GM21515 (cell line): ENCODE results near the gene OR4D9.
"Not testable (repeated sequence)": the region's sequence is repeated elsewhere in the genome, so short reads cannot be mapped to it uniquely, and the experiment has no call there.

Experiments used
- ATAC-seq: cut with Tn5 transposase; IDR thresholded peaks from one replicate; pipeline ENCODE4 v1.9.1; 2021; ENCODE audit not compliant: unreplicated experiment

Gene OR4D9

DNA sequence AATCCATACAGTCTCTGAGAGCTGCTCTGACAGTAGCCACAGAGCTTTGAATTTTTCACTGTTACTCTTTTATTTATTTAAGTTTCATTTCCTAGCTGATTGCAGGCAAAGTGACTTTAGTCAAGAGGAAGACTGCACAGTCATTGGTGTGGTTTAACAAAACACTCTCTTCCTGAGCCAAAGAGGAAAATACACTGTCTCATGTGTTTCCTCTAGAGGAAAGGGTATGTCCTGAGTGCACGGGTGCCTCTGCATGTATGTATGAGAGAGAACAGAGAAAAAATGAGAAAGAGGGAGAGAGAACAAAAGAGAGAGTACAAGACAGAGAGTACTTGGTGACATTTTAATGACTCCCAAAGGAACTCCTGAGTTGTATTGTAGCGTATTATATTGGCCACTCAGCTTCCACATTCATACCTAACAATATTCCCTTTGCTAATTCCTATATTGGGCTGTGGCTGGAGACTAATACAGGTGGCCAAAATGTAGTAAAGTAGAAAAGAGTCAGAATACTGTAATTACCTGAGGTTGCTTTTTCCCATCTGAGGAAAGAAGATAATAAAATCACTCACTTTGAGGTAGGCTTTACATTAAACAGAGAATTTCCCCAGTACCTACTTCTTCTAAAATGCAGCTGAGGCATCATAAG, at the start of gene OR4D9:
Gene OR4D9, plus strand, starts transcription at position 599 of the 649 bp plus-strand sequence. CDS start 3,374 bp downstream, outside the sequence.
- ATAC-seq, result no peak

DNA sequence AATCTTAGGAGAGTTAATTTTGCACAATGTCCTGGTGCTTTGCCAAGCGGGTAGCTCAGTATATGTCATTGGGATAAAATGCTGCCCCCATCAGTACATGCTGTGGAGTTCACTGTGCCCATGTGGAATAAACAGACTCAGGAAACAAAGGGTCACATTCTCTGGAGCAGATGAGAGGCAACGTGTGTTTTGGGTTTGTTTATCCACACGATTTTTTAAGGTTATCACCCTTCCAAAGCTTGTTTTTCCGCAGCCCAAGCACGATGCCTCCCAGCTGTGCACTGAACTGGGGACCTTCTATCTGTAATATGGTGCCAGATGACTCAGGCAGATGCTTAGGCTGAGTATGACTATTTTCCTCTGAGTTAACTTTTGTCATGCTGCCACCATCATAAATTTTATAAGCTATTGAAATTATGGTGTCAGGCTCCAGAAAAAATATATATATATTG, 48.1 kb upstream of the OR4D9 start:
- no peak for ATAC-seq

DNA sequence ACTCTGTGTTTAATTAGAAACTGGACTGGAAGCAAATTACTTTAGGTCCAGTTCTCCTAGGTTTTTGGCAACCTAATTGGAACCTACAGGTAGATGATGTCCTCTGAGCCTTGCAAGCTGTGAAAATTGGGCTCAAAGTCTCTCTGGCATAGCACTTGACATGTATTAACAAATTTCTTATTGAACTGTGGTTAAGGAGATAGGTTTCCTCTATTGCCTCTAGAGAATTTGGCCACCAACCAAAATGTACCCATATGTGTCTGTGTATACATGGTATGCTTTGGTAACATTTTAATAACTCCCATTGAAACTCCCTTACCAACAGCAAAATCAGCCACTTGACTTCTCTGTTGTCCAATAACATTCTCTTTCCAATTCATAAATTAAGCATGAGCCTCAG, 38.3 kb upstream of the OR4D9 start, which contains the start of gene OR4D10:
Gene OR4D10, plus strand, starts transcription at position 301 of the 400 bp plus-strand sequence. CDS start 4,115 bp downstream, outside the sequence.
- ATAC-seq, result no peak

DNA sequence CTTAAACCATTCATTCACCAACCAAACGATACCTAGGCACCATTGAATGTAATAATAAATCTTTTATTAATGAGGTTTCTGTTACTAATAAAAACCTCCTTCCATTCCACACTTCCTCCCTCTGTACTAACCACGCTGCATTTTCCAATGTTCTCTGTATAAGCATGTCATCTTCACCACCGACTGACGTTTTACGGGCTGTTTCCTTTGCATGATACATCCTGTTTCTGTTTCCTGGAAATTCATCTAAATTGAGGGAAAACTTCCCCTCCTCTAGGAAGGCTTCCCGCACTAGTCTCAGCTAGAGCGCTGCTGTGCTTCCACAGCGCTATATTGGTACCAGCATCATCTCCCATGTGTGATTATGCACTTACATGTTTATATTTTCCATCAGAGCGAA, 36.2 kb upstream of the OR4D9 start:
- no peak for ATAC-seq

DNA sequence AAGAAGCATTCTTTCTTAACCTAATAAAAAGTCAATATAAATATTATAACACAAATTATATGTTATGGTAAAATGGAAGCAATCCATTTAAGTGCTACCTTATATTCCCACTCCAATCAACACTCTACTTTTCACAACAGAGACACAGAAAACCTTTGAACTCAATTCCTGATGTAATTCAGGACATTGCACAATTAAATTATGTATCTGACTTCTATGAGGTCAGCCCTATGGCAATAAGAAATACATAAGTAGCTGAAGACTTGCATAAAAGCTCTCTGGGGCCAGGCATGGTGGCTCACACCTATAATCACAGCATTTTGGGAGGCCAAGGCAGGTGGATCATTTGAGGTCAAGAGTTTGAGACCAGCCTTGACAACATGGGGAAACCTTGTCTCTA, 31.4 kb upstream of the OR4D9 start:
- no peak for ATAC-seq

DNA sequence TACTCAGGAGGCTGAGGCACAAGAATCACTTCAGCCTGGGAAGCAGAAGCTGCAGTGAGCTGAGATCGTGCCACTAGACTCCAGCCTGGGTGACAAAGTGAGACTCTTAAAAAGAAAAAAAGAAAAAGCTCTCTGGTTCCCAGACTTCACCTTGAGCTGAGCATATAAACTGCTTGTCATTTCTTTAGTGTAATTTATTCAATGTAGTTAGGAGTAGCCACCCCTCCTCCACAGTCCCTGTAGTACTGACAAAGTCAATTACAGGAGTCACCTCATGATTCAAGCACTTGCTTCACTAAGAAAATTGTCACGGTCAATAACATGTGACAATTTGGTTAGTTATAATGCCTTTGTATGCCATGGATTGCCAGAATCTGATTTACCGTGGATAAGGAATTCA, 31.0 kb upstream of the OR4D9 start:
- no peak for ATAC-seq

DNA sequence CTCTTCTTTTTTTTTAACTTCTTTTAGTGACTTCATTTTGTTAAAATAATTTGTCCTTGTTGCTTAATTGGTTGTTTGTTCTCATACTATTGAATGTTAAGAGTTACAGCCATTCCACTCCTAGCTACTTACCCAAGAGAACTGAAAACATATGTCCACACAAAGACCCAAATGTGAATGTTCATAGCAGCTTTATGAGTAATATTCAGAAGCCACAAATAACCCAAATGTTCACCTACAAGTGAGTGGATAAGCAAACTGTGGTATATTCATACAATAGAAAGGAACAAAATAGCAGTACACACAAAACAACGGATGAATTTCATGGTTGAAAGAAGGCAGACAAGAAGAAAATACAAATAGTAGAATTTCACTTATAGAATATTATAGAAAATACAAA, 9.4 kb upstream of the OR4D9 start:
- no peak for ATAC-seq

DNA sequence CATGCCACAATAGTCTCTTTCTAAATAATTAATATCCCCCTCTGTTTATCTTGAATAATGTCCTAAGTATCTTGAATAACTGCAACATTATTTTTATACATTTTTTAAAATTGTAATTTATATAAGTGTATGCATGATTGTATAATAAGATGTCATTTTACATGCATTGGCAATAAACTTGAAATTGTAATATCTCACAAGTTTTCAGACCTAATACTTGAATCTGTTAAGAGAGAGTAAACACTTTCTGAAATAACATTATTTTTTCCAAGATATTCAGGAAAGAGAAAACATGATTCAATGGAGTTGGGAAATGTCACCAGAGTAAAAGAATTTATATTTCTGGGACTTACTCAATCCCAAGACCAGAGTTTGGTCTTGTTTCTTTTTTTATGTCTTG, 8.1 kb upstream of the OR4D9 start, which contains the start of gene OR4D11:
Gene OR4D11, plus strand, starts transcription at position 301 of the 400 bp plus-strand sequence. Its CDS starts 0 bp downstream, at position 301.
- ATAC-seq, result no peak

DNA sequence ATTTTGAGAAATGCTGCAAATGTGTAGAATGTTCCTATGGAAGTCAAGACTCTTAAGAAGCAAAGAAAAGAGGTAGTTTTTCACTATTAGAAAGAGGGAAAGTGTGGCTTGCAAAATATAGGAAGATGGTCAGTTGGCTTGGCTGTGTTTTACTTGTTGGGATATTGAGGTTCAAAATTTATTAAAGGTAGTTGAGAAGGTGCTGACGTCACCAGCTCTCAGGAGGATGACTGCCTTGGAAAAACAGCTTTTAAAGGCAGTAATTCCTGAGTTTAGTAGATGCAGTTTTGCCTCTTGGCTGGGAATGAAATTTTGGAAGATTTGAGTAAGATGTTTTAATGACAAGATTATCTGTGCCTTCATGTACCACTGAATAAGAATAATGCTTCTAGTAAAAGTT, 336 bp downstream of the OR4D9 start:
- ATAC-seq, result no peak

DNA sequence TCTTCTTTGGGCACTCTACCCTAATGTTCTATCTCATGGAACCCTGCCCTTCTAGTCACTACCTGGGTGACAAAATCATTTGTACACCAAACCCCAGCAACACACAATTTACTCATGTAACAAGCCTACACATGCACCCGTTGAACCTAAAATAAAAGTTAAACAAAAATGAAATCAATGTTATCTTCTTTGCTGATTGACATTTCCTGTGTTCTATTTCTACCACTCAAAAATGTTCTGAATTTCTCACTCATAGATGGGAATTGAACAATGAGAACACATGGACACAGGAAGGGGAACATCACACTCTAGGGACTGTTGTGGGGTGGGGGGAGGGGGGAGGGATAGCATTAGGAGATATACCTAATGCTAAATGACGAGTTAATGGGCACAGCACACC, 8.8 kb downstream of the OR4D9 start:
- ATAC-seq, result not testable (repeated sequence)

DNA sequence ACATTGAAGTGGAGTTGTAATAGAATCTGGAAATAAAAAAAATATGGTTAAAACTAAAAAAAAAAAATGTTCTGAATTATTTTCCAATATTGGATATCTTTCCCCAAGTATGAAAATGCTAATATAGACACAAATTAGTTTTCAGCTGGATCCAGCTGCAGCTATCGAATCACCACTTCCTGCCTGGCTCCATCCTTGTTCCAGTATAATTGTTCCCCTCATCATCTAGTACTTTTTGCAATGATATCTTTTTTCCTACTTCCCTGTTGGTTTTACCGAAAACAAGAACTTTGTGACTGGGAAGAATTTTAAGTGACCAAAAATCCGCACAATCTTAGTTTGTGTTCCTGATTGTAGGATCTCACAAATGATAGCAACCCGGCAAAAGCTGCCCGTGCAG, 9.4 kb downstream of the OR4D9 start:
- no peak for ATAC-seq

DNA sequence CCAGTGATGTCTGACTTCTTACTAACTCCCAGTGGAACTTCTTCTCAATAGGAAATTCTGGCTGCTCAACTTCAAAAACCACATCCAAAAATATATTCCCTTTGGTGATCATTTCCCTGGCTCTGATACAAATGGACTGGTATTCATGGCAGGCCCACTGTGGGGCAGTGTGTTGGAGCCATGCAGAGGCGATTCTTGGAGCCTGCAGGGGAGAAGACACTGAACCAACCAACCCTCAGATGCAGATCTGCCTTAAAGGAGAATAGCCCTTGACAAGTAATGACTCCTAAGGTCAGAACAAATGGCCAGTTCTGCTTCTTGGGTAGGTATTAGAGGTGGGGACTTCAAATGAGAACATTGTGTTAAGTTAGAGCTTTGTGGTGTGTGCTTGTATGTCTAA, 12.2 kb downstream of the OR4D9 start:
- no peak for ATAC-seq

DNA sequence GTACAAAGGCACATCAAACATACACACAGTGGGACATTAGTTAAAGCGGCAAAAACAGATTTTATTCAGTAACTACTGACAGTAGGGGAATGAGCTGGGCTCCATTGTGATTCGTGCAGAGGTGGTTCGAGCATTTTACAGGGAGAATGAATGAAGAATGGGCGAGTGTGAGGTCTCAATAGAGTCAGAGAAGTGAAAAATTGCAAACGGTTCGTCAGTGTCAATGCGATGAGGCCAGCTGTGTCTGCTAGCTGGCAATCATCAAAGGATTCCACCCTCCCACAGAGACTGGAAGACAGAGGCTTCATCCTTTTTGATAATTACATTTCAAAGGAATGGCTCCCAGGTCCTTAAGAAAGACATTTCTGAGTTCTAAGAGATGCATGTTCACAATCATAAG, 17.4 kb downstream of the OR4D9 start:
- ATAC-seq, result no peak

DNA sequence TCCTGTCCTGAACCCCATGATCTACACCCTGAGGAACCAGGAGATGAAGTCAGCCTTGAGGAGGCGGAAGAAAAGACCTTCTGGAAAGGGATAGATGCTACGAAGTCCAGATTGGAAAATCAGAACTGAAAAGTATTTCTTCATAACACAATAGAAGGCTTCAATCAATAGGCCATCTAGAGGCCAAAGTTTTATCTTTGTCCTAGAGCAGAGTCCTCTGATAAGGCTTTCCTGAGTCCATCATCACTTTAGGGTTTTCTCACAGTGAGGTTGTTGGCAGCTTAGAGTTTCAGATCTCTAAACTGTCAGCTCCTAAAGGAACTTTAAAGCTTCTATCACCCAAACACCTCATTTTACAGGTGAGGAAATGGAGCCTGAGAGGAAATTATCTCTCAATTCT, 21.3 kb downstream of the OR4D9 start:
- no peak for ATAC-seq

DNA sequence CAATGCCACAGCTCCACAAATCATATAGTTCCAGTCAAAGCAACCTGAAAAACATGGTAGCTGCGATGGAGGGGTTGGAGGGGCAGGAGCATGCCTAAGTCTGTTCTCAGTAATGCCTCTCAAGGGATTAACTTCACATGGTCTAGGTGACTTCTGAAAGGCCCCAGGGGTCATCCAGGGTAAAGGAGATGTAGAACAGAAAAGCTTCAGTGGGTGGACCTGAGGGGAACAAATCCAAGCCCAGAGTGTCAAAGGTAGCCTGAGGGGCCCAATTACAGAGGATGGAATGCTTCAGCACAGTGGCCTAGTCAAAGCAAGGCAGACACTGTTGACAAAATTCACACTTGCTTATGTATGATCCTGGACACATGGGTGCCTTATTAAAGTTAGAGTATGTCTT, 23.3 kb downstream of the OR4D9 start:
- ATAC-seq, result no peak

DNA sequence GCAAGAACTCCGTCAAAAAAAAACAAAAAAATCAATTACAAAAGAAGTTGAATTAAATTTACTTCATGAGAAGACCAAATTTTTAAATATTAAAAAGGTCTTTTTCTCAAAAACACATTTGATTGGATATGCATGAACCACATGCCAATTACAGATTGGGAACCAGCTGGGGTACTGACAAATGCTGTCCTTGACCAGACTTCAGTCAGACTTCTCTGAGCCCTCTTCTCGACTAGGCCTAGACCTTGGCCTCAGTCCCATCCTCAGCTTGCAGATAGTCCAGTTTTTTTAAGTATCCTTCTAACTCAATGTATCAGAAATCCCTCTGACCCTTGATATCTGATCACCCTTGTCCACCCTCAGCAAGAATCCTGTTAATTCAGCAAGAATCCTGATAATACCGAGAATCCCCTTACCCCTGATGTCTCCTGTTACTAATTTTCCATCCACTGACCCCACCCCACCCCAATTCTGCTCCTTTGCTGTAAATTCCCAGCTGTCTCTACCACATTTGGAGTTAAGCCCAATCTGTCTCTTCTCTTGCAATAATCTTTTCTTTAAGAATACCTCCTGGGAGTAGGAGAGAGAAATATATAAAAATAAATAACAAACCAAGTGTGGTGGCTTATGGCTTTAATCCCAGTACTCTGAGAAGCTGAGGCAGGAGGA, 30.9 kb downstream of the OR4D9 start:
- ATAC-seq, result no peak

DNA sequence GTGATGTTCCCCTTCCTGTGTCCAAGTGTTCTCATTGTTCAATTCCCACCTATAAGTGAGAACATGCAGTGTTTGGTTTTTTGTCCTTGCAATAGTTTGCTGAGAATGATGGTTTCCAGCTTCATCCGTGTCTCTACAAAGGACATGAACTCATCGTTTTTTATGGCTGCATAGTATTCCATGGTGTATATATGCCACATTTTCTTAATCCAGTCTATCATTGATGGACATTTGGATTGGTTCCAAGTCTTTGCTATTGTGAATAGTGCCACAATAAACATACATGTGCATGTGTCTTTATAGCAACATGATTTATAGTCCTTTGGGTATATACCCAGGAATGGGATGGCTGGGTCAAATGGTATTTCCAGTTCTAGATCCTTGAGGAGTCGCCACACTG, 32.4 kb downstream of the OR4D9 start:
- not testable (repeated sequence) for ATAC-seq

DNA sequence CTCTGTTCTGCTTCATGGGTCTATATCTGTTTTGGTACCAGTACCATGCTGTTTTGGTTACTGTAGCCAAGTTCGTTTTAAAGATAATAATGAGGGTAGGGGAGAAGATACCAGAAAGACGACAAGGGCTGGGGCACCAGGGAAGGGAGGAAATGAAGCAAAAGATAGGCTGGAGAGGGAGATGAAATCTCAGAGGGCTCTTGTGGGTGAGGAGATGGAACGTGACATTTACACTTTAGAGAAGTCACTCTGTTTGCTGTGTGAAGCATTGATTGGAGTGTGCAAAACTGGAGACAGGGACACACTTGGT, 33.5 kb downstream of the OR4D9 start:
- ATAC-seq, result no peak

DNA sequence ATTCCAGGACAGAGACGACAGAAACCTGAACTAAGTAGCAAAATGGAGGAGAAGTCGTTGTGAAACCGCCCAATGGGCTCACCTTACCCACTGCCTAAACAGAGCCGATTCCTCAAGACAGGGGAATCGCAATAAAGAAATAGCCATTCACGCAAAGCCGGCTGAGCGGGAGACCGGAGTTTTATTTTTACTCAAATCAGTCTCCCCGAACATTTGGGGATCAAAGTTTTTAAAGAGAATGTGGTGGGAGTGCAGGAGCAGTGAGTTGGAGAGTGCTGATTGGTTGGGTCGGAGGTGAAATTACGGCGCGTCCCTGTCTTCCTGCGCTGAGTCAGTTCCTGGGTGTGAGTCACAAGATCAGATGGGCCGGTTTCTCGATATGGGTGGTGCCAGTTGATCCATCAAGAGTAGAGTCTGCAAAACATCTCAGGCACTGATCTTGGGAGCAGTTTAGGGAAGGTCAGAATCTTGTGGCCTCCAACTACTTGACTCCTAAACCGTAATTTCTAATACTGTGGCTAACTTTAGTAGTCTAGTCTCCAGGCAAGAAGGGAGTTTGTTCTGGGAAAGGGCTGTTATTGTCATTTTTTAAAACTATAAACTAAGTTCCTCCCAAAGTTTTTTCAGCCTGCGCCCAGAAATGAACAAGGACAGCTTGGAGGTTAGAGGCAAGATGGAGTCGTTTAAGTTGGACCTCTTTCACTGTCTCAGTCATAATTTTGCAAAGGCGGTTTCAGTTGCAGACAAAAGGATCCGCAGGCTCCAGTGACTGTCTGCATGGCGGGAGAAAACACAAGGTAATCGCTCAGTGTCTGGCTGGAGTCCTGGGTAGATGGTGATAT, 34.1 kb downstream of the OR4D9 start:
- ATAC-seq, result no peak

DNA sequence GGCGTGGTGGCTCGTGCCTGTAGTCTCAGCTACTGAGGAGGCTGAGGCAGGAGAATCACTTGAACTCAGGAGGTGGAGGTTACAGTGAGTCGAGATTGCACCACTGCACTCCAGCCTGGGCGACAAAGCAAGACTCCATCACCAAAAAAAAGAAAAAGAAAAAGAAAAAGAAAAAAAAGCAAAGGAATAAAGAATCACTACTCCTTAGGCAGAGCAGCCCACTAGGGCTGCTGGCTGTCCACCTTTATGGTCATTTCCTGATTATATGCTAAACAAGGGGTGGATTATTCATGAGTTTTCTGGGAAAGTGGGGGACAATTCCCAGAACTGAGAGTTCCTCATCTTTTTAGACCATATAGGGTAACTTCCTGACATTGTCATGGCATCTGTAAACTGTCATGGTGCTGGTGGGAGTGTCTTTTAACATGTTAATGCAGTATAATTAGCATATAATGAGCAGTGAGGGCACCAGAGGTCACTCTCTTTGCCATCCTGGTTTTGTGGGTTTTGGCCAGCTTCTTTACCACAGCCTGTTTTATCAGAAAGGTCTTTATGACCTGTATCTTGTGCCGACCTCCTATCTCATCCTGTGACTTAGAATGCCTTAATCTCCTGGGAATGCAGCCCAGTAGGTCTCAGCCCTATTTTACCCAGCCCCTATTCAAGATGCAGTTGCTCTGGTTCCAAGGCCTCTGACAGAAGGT, 36.4 kb downstream of the OR4D9 start:
- ATAC-seq, result not testable (repeated sequence)

DNA sequence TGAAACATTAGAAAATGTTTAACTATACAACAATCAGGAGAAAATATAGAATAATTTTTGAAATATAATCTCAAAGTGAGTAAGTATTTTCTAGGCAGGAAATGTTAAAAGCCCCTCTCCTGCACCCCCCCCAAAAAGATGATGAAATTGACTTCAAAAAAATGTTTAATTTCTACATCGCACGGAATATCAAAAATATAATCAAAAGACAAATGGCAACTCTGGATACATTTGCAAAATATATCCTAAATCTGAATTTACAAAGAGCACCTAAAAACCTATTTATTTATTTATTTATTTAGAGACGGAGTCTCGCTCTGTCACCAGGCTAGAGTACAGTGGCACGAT, 36.9 kb downstream of the OR4D9 start:
- no peak for ATAC-seq
